Measurements from ENCODE around the gene SLAMF8.

Gene SLAMF8

DNA sequence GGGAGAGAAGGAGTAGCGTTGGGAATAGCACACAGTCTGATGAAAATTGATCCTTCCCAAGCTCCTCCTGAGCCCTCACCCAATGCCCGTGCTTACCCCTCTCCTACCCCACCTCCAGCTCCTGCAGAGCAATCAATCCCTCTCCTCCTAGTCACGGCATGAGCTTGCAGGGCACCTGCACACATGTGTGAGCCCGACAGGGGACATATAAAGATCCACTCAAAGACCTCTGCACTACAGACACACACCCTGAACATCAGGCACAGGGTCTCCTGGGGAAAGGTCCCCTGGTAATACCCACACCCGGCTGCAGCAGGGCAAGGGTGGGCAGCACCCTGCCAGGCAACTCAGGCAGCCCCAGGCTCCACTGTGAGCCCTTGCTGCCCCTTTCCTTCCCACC lies 35.4 kb downstream of the SLAMF8 start:
- Histone ChIP-seq H3K27me3 (replicated peaks; ENCODE audit: control insufficient read depth, insufficient read depth, low read length) (peaks cover 4% of the 10 kb centered on the region), H3K4me3 (ENCODE audit: low read length) (no peak overlapping the region), H3K9ac (ENCODE audit: low read length) (no peak overlapping the region), H3K4me1 (ENCODE audit: control insufficient read depth, insufficient read depth, low read length) (peaks cover 4% of the 10 kb centered on the region), H3K9me3 (ENCODE audit: control insufficient read depth, low read length) (no peaks in the 10 kb centered on the region), H3K36me3 (ENCODE audit: control insufficient read depth, insufficient read depth, low read length, severe bottlenecking) (no peaks in the 10 kb centered on the region)
- DNase-seq (ENCODE audit: low read depth), result no peak

DNA sequence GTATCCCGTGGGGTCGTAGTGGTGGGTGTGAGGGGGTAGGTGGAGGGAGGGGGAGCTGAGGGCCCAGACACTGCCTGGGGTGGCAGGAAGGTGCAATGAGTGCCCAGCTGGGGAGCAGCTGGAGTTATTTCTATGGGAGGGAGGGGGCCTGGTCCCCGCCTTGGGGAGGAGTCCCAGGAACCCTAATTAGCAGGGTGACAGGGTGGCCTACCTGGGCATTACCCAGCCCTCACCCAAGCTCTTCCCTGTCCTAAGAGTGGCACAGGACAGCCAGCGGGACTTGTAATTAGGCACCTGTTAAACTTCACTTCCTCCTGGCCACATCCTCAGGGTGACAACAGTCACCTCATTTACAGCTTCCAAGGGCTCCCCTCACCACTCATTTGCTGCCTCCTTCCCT lies 35.9 kb downstream of the SLAMF8 start, which contains the start of gene VSIG8:
TSS of gene VSIG8 (minus strand) at position 101 of the 400 bp plus-strand sequence. CDS start 136 bp downstream, outside the sequence.
- no peak within 1 kb of the TSS for H3K4me3 ChIP-seq (ENCODE audit: low read length)
- no peak within 1 kb of the TSS for H3K9ac ChIP-seq (ENCODE audit: low read length)
- peaks cover 4% of the 10 kb centered on the region for H3K27me3 ChIP-seq (replicated peaks; ENCODE audit: control insufficient read depth, insufficient read depth, low read length)
- DNase-seq (ENCODE audit: low read depth), result no peak
- peaks cover 8% of the 10 kb centered on the region for H3K4me1 ChIP-seq (ENCODE audit: control insufficient read depth, insufficient read depth, low read length)
- no peaks in the 10 kb centered on the region for H3K36me3 ChIP-seq (ENCODE audit: control insufficient read depth, insufficient read depth, low read length, severe bottlenecking)
- H3K9me3 ChIP-seq (ENCODE audit: control insufficient read depth, low read length), result no peaks in the 10 kb centered on the region

- Histone ChIP-seq H3K36me3 (ENCODE audit: control insufficient read depth, insufficient read depth, low read length, severe bottlenecking) (no peaks in the 10 kb centered on the region), H3K27me3 (replicated peaks; ENCODE audit: control insufficient read depth, insufficient read depth, low read length) (peaks cover 4% of the 10 kb centered on the region), H3K9ac (ENCODE audit: low read length) (no peak overlapping the region), H3K4me3 (ENCODE audit: low read length) (no peak overlapping the region), H3K9me3 (ENCODE audit: control insufficient read depth, low read length) (no peaks in the 10 kb centered on the region), H3K4me1 (ENCODE audit: control insufficient read depth, insufficient read depth, low read length) (peaks cover 21% of the 10 kb centered on the region)
- DNase-seq (ENCODE audit: low read depth), result no peak
These were observed 37.6 kb downstream of the SLAMF8 start for GRCh38 chr1:159864262-159864661.

- H3K4me1 ChIP-seq (ENCODE audit: control insufficient read depth, insufficient read depth, low read length), result peaks cover 19% of the 10 kb centered on the region
- no peak for DNase-seq (ENCODE audit: low read depth)
- no peak overlapping the region for H3K9ac ChIP-seq (ENCODE audit: low read length)
- no peak overlapping the region for H3K4me3 ChIP-seq (ENCODE audit: low read length)
- no peaks in the 10 kb centered on the region for H3K36me3 ChIP-seq (ENCODE audit: control insufficient read depth, insufficient read depth, low read length, severe bottlenecking)
- no peaks in the 10 kb centered on the region for H3K9me3 ChIP-seq (ENCODE audit: control insufficient read depth, low read length)
- peaks cover 4% of the 10 kb centered on the region for H3K27me3 ChIP-seq (replicated peaks; ENCODE audit: control insufficient read depth, insufficient read depth, low read length)
These were observed 39.4 kb downstream of the SLAMF8 start for GRCh38 chr1:159866066-159866465.

DNA sequence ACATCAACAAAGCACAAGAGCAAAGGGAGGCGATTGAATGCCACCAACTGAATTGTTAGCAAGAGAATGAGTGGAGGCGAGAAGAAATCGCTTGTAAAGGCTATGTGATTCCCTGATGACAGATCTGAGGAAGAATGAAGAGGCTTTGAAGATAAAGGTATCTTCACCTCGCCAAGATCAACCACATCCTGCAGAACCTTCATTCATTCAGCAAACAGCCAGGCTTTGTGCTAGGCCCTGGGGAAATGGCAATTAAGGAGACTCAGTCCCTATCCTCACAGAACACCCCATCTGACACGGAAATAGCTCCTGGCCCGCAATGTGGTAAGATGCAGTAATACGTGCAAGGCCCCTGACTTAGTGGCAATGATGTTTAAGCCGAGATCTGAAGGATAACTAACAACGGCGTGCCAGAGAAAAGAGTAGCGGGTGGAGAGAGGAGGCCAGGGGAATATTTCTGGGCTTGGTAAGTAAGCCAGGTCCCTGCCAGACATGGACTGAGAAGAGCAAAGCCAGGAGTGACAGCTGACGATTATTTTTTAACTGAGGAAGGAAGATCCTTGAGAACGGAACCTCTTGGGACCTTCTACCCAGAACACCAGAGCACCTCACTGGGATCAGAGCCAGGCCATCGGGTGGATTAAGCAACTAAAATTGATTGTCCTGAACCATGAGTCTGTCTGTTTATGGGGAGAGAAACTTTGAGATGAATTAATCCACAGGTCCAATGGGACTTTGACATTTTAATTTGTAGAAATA lies 40.4 kb downstream of the SLAMF8 start:
- Histone ChIP-seq H3K27me3 (replicated peaks; ENCODE audit: control insufficient read depth, insufficient read depth, low read length) (peaks cover 4% of the 10 kb centered on the region), H3K9ac (ENCODE audit: low read length) (no peak overlapping the region), H3K4me1 (ENCODE audit: control insufficient read depth, insufficient read depth, low read length) (peaks cover 19% of the 10 kb centered on the region), H3K4me3 (ENCODE audit: low read length) (no peak overlapping the region), H3K9me3 (ENCODE audit: control insufficient read depth, low read length) (no peaks in the 10 kb centered on the region), H3K36me3 (ENCODE audit: control insufficient read depth, insufficient read depth, low read length, severe bottlenecking) (no peaks in the 10 kb centered on the region)
- DNase-seq (ENCODE audit: low read depth), result no peak

GRCh38 chr1:159867664-159868026 lies 41.0 kb downstream of the SLAMF8 start:
- Histone ChIP-seq H3K9me3 (ENCODE audit: control insufficient read depth, low read length) (no peaks in the 10 kb centered on the region), H3K36me3 (ENCODE audit: control insufficient read depth, insufficient read depth, low read length, severe bottlenecking) (no peaks in the 10 kb centered on the region), H3K27me3 (replicated peaks; ENCODE audit: control insufficient read depth, insufficient read depth, low read length) (peaks cover 4% of the 10 kb centered on the region), H3K4me3 (ENCODE audit: low read length) (no peak overlapping the region), H3K4me1 (ENCODE audit: control insufficient read depth, insufficient read depth, low read length) (peaks cover 19% of the 10 kb centered on the region), H3K9ac (ENCODE audit: low read length) (no peak overlapping the region)
- DNase-seq (ENCODE audit: low read depth), result no peak

GRCh38 chr1:159868766-159869165 lies 42.1 kb downstream of the SLAMF8 start:
- H3K27me3 ChIP-seq (replicated peaks; ENCODE audit: control insufficient read depth, insufficient read depth, low read length), result peaks cover 4% of the 10 kb centered on the region
- no peak for DNase-seq (ENCODE audit: low read depth)
- H3K36me3 ChIP-seq (ENCODE audit: control insufficient read depth, insufficient read depth, low read length, severe bottlenecking), result no peaks in the 10 kb centered on the region
- no peaks in the 10 kb centered on the region for H3K9me3 ChIP-seq (ENCODE audit: control insufficient read depth, low read length)
- H3K9ac ChIP-seq (ENCODE audit: low read length), result no peak overlapping the region
- peaks cover 19% of the 10 kb centered on the region for H3K4me1 ChIP-seq (ENCODE audit: control insufficient read depth, insufficient read depth, low read length)
- H3K4me3 ChIP-seq (ENCODE audit: low read length), result no peak overlapping the region

- H3K9ac ChIP-seq (ENCODE audit: low read length), result no peak overlapping the region
- no peaks in the 10 kb centered on the region for H3K36me3 ChIP-seq (ENCODE audit: control insufficient read depth, insufficient read depth, low read length, severe bottlenecking)
- H3K27me3 ChIP-seq (replicated peaks; ENCODE audit: control insufficient read depth, insufficient read depth, low read length), result peaks cover 4% of the 10 kb centered on the region
- H3K4me1 ChIP-seq (ENCODE audit: control insufficient read depth, insufficient read depth, low read length), result peaks cover 19% of the 10 kb centered on the region
- no peaks in the 10 kb centered on the region for H3K9me3 ChIP-seq (ENCODE audit: control insufficient read depth, low read length)
- DNase-seq (ENCODE audit: low read depth), result peak; percentile 48
- H3K4me3 ChIP-seq (ENCODE audit: low read length), result no peak overlapping the region
These were observed 42.5 kb downstream of the SLAMF8 start for GRCh38 chr1:159869173-159869572.

DNA sequence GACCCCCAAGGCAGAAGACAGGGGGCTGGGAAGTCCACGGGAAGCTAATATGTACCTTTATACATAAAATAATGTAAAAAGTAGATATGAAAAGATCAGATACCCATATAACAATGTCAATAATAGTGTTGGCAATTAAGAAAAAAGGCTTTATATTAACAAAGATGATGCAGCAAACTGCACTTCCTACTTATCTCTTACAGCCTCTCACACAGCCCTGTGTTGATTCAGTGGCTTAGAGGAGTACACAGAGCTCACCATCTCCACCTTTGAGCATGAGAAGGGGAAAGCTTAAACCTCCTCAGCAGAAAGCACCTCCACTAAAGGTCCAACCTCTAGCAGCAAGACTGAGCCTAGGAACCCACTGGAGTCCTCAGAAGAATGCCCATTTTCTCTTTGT lies 42.9 kb downstream of the SLAMF8 start:
- Histone ChIP-seq H3K27me3 (replicated peaks; ENCODE audit: control insufficient read depth, insufficient read depth, low read length) (peaks cover 4% of the 10 kb centered on the region), H3K4me1 (ENCODE audit: control insufficient read depth, insufficient read depth, low read length) (peaks cover 19% of the 10 kb centered on the region), H3K36me3 (ENCODE audit: control insufficient read depth, insufficient read depth, low read length, severe bottlenecking) (no peaks in the 10 kb centered on the region), H3K4me3 (ENCODE audit: low read length) (no peak overlapping the region), H3K9ac (ENCODE audit: low read length) (no peak overlapping the region), H3K9me3 (ENCODE audit: control insufficient read depth, low read length) (no peaks in the 10 kb centered on the region)
- DNase-seq (ENCODE audit: low read depth), result no peak

DNA sequence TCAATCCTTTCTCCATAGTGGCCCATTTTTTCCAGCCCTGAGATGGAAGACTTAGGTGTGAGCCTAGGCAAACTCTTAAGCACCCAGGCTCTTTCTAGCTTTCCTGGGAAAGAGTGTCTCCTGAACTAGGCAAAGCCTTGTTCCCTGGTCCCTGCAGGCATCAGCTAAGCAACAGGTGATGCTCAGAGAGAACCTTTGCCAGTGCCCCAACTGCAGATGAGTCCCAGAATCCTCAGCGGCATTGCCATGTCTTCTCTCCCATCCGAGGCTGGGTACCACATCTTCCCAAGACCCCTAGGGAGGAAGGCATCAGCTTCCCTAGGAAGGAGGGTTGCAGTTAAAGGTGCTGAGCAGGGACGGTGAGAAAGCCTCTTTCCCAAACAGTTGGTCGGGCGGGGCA lies 44.0 kb downstream of the SLAMF8 start:
- peaks cover 19% of the 10 kb centered on the region for H3K4me1 ChIP-seq (ENCODE audit: control insufficient read depth, insufficient read depth, low read length)
- H3K27me3 ChIP-seq (replicated peaks; ENCODE audit: control insufficient read depth, insufficient read depth, low read length), result peaks cover 4% of the 10 kb centered on the region
- H3K4me3 ChIP-seq (ENCODE audit: low read length), result no peak overlapping the region
- no peak overlapping the region for H3K9ac ChIP-seq (ENCODE audit: low read length)
- no peaks in the 10 kb centered on the region for H3K36me3 ChIP-seq (ENCODE audit: control insufficient read depth, insufficient read depth, low read length, severe bottlenecking)
- no peaks in the 10 kb centered on the region for H3K9me3 ChIP-seq (ENCODE audit: control insufficient read depth, low read length)
- no peak for DNase-seq (ENCODE audit: low read depth)

DNA sequence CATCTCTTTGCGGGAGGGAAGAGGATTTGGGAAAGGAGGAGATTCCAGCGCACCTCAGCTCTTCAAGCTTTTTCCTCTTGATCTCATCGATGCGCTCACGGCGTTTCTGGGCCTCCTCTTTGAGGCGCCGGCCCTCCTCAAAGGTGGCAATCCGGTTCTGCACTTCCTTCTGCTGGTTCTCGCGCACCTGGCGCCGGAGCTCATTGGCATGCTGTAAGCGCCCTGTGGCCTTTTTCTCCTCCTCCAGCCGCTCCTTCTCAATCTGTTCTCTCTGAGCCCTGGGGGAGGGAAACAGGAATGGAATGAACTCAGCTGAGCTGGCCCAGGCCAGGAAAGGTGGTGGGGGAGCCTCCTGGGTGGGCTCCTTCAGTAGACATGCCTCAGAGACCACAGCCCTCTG lies 46.2 kb downstream of the SLAMF8 start:
- DNase-seq (ENCODE audit: low read depth), result no peak
- Histone ChIP-seq H3K9me3 (ENCODE audit: control insufficient read depth, low read length) (no peaks in the 10 kb centered on the region), H3K4me3 (ENCODE audit: low read length) (no peak overlapping the region), H3K9ac (ENCODE audit: low read length) (no peak overlapping the region), H3K4me1 (ENCODE audit: control insufficient read depth, insufficient read depth, low read length) (peaks cover 11% of the 10 kb centered on the region), H3K36me3 (ENCODE audit: control insufficient read depth, insufficient read depth, low read length, severe bottlenecking) (no peaks in the 10 kb centered on the region), H3K27me3 (replicated peaks; ENCODE audit: control insufficient read depth, insufficient read depth, low read length) (no peaks in the 10 kb centered on the region)

Measured in adipocyte (in vitro differentiated cells).